MCF 10A (cell line): ENCODE results near the gene RPL7L1. TPM values are rescaled to one million over a fixed set of nuclear protein-coding genes. Genes with fewer than 3 reads are reported as not detected.

Experiments used
- BruUV-seq: library from RNA; stranded (reverse); fragments of 400-500 nt; replicated peaks from 2 replicates; lab custom pipeline; 2021; lab: Mats Ljungman, UMichigan
- CTCF ChIA-PET: fragments of 300-600 bp; sonication (Branson Sonifier 250); formaldehyde crosslinking; extraction: SDS; loops from one replicate; lab custom pipeline; 2021; ENCODE audit warnings: antibody characterized with exemption, inconsistent platforms; lab: Yijun Ruan, JAX
- POLR2A ChIA-PET: fragments of 300-600, 350-650 bp; sonication (Branson Sonifier 250); formaldehyde crosslinking; extraction: SDS; loops from one replicate; lab custom pipeline; 2020; ENCODE audit warnings: antibody characterized with exemption, inconsistent platforms; lab: Yijun Ruan, JAX
- DNase-seq: peaks from one replicate; pipeline ENCODE4 v3.0.0-alpha.2; 2018; ENCODE audit not compliant: unreplicated experiment
- H3K27ac Mint-ChIP-seq: one replicate; pipeline ENCODE4 v1.8.0; 2022; ENCODE audit warnings: mild to moderate bottlenecking, low read depth, mixed read lengths; ENCODE audit not compliant: unreplicated experiment
- H3K27me3 Mint-ChIP-seq: one replicate; pipeline ENCODE4 v1.8.0; 2022; ENCODE audit warnings: mixed read lengths; ENCODE audit not compliant: insufficient read depth, unreplicated experiment
- H3K36me3 Mint-ChIP-seq: one replicate; pipeline ENCODE4 v1.8.0; 2022; ENCODE audit warnings: mild to moderate bottlenecking, moderate library complexity, mixed read lengths; ENCODE audit not compliant: insufficient read depth, unreplicated experiment
- H3K4me1 Mint-ChIP-seq: one replicate; pipeline ENCODE4 v1.8.0; 2022; ENCODE audit warnings: mixed read lengths; ENCODE audit not compliant: insufficient read depth, unreplicated experiment
- H3K4me3 Mint-ChIP-seq: one replicate; pipeline ENCODE4 v1.8.0; 2022; ENCODE audit warnings: mild to moderate bottlenecking, moderate library complexity, mixed read lengths; ENCODE audit not compliant: unreplicated experiment
- H3K9me3 Mint-ChIP-seq: one replicate; pipeline ENCODE4 v1.8.0; 2022; ENCODE audit warnings: mixed read lengths; ENCODE audit not compliant: unreplicated experiment
- CTCF ChIP-seq: fragments of 200-600 bp; IDR thresholded peaks from one replicate; pipeline ENCODE4 v1.8.0; 2022; ENCODE audit warnings: antibody characterized with exemption, mild to moderate bottlenecking; ENCODE audit not compliant: unreplicated experiment
- intact Hi-C: fragments of 100-400 bp; cut with micrococcal nuclease; formaldehyde crosslinking; loops from 2 replicates; pipeline ENCODE4 v1.14.1; 2022
- total RNA-seq: library from RNA; stranded (reverse); gene quantifications from 2 replicates; pipeline ENCODE4 v1.2.3, GENCODE V29; 2022

RPL7L1 gene
- total RNA-seq, 1 experiment from 2014 or later = 121 TPM

- ChIA-PET POLR2A (no interaction called here), CTCF (no interaction called here)
- no TSS peak for BruUV-seq
- no peak for DNase-seq
- Mint-ChIP-seq H3K36me3 (no peaks in the 10 kb centered on the region), H3K4me1 (peaks cover 6% of the 10 kb centered on the region), H3K27me3 (no peaks in the 10 kb centered on the region), H3K9me3 (no peaks in the 10 kb centered on the region), H3K27ac (no peak overlapping the region), H3K4me3 (no peak overlapping the region)
- intact Hi-C loops = no loop called here
- no peak for TF ChIP-seq CTCF
Measured at GRCh38 chr6:42923666-42924065, 44.2 kb downstream of the RPL7L1 start.

GRCh38 chr6:42925248-42925857 is 45.9 kb downstream of the RPL7L1 start:
- Mint-ChIP-seq H3K9me3 (no peaks in the 10 kb centered on the region), H3K27ac (no peak overlapping the region), H3K27me3 (no peaks in the 10 kb centered on the region), H3K4me3 (no peak overlapping the region), H3K36me3 (peaks cover 5% of the 10 kb centered on the region), H3K4me1 (peaks cover 12% of the 10 kb centered on the region)
- ChIA-PET CTCF (interaction anchor here (0.5 to 0.6 kb wide), 3 partner anchors 21 to 473 kb away, joined by 3 read pairs; no protein-coding TSS in a partner anchor), POLR2A (interaction anchor here (1.1 kb wide), 1 partner anchor 35 kb away, joined by 3 read pairs; a partner anchor contains a TSS)
- no peak for DNase-seq
- intact Hi-C loops = loop anchor here (5.0 kb wide), 1 partner anchor 37 kb away; the partner anchor contains the start of gene GNMT
- BruUV-seq = no TSS peak
- no peak for TF ChIP-seq CTCF

GRCh38 chr6:42928986-42929820 is 49.8 kb downstream of the RPL7L1 start, which contains the start of gene CNPY3:
Gene CNPY3 (plus strand): TSS chr6:42929480. CDS start chr6:42929571, 91 bp downstream.
- Mint-ChIP-seq H3K27ac (peak within 1 kb of the TSS; percentile 97), H3K27me3 (no peaks in the 10 kb centered on the region), H3K9me3 (no peaks in the 10 kb centered on the region), H3K36me3 (peaks cover 18% of the 10 kb centered on the region), H3K4me3 (peak within 1 kb of the TSS; percentile 99), H3K4me1 (peaks cover 40% of the 10 kb centered on the region)
- intact Hi-C loops = loop anchor here (2.0 to 5.0 kb wide), 2 partner anchors 33 to 50 kb away; partner anchors contain the start of genes GNMT and PEX6
- no TSS peak for BruUV-seq
- CTCF ChIA-PET = interaction anchor here (0.6 to 2.4 kb wide), 8 partner anchors 14 to 589 kb away, joined by 3 to 8 read pairs (median 4); partner anchors contain the start of genes PEX6 and ZNF318
- no peak for TF ChIP-seq CTCF
- DNase-seq = peak; percentile 97
- POLR2A ChIA-PET = interaction anchor here (0.6 to 3.4 kb wide), 33 partner anchors 9 to 1317 kb away, joined by 3 to 69 read pairs (median 5); partner anchors contain the start of genes CUL7, GNMT, HSP90AB1 and KLC4
